Mammary epithelial cell (primary cell): ENCODE measurements around the gene STK38L.

Experiments used
- EZH2 ChIP-seq: IDR thresholded peaks from 2 replicates; pipeline ENCODE4 v1.6.1; 2012; ENCODE audit warnings: low read length, inconsistent platforms, borderline replicate concordance
- TF ChIP-seq, protein P1 (sequence below), 2 donors: IDR thresholded peaks in 1 of 2; conservative IDR thresholded peaks in 1 of 2; 2 replicates each; pipeline ENCODE4 v1.5.1; 2011 to 2012; ENCODE audit warnings: inconsistent platforms in 2 of 2, low read length in 2 of 2, mild to moderate bottlenecking in 2 of 2, control low read depth in 1 of 2, low read depth in 1 of 2; ENCODE audit not compliant: insufficient read depth in 1 of 2; ENCODE audit errors: extremely low read depth in 1 of 2

- TF ChIP-seq, protein P1, sequence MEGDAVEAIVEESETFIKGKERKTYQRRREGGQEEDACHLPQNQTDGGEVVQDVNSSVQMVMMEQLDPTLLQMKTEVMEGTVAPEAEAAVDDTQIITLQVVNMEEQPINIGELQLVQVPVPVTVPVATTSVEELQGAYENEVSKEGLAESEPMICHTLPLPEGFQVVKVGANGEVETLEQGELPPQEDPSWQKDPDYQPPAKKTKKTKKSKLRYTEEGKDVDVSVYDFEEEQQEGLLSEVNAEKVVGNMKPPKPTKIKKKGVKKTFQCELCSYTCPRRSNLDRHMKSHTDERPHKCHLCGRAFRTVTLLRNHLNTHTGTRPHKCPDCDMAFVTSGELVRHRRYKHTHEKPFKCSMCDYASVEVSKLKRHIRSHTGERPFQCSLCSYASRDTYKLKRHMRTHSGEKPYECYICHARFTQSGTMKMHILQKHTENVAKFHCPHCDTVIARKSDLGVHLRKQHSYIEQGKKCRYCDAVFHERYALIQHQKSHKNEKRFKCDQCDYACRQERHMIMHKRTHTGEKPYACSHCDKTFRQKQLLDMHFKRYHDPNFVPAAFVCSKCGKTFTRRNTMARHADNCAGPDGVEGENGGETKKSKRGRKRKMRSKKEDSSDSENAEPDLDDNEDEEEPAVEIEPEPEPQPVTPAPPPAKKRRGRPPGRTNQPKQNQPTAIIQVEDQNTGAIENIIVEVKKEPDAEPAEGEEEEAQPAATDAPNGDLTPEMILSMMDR (conservative IDR thresholded peaks at IDR 0.05 in 1 of 2, IDR thresholded peaks at IDR 0.05 in 1 of 2; ENCODE audit: extremely low read depth in 1 of 2, insufficient read depth in 1 of 2, low read depth in 1 of 2, low read length in 2 of 2): no peak
- no peak for TF ChIP-seq EZH2
These were observed 96.9 kb downstream of the STK38L start for GRCh38 chr12:27340971-27341370.
